Hypothalamus (tissue), 51 donors: ENCODE data around the gene WFDC6.
"Not testable (repeated sequence)": the region's sequence is repeated elsewhere in the genome, so short reads cannot be mapped to it uniquely, and the experiment has no call there.

Source experiments
- DNase-seq, 51 donors: peaks; one replicate each; lab custom pipeline; 2025; lab: John Stamatoyannopoulos, UW

Gene WFDC6

DNA sequence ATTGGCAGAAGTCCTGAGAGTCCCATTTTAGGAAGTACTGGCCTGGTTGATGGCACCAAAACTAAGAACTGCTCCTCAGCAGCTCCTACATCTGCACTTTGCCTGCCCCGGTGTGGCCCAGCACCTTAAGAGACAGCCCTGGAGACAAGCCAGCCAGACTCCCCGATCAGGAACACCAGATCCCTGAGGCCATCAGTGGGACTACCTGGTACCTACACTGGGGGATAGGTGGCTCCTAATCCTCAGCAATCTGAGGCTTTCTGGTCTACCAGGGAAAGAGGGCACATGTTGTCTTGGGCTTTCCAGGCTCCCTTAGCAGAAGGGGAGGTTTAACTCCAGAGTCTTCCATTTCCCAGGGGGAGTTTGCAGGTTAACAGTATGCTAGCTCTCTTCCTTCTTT lies at the start of gene WFDC6:
Gene WFDC6, minus strand, starts transcription at position 101 of the 400 bp plus-strand sequence. Its CDS starts 75 bp downstream, at position 26.
- DNase-seq, result no peak

DNA sequence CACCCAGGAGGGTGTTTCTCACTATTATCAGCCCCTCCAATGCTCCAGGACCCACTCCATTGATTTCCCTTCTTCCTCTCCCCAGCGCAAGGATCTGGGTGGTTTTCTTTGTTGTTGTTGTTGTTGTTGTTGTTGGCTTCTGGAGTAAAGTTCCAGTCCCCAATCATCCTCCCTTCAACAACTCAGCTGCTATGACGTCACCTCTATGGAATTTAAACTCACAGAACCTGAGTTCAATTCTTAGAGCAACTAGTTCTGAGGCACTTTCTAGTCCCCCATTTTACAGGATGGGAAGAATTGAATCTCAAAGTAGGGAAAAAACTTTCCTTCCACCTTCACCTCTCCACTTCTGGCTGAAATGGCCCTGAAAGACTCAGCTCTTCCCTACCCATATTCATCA lies 49.5 kb upstream of the WFDC6 start:
- DNase-seq, result no peak

DNA sequence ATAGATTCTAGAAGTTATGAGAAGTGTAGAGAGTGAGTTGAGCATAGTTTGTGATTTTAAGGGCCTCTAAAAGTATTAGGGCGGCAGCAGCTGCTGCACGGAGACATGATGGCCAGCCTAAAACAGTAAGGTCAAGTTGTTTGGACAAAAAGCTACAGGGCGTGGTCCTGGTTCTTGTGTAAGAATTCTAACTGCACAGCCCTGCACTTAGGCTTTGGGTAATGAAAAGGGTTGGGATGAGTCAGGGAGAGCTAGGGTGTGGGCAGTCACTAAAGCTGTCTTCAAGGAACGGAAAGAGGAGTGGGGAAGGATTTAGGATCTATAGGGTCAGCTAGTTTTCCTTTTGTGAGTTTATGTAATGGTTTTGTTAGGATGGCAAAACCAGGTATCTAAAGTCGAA lies 46.7 kb upstream of the WFDC6 start:
- DNase-seq, result not testable (repeated sequence)

DNA sequence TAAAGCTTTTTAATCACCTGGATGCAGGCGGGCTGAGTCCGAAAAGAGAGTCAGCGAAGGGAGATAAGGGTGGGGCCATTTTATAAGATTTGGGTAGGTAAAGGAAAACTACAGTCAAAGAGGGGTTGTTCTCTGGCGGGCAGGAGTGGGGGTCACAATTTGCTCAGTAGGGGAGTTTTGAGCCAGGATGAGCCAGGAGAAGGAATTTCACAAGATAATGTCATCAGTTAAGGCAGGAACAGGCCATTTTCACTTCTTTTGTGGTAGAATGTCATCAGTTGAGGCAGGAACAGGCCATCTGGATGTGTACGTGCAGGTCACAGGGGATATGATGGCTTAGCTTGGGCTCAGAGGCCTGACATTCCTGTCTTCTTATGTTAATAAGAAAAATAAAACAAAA lies 45.0 kb upstream of the WFDC6 start:
- DNase-seq, result not testable (repeated sequence)

DNA sequence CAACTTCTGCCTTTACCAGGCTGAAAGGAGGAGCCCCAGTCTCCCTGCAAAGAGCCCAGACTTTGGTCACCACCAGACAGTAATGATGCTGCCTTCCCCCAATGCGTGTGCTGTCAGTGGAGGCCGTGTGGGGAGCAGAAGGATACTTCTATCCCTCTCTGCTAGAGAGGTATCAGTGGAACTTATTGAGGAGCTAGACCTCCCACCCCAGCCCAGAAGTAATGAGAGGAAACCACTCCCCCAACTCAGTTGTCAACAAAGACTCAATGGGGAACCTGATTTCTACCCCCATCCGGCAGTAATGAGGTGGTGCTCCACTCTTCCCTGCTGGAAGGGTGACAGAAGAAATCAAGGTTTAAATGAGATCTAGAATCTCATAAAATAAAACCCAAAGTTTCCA lies 44.2 kb upstream of the WFDC6 start:
- no peak for DNase-seq

DNA sequence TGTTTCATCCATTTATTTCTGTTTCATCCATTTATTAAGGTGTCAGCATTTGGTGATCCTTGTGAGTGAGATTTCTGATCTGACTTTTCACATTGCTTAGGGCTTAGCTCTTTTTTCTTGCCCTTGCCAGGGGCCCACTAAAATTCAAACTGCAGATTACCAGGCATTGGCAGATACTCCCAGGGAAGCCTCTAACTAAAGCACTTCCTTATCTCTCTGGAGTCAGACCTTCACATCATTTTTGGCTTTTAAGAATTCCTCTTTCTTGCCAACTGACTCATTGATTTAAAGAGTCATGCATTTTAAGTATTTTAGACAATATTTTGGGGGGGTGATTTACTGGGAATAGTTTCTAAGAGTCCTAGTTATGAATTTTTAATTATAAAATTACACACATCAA lies 42.4 kb upstream of the WFDC6 start:
- DNase-seq, result no peak

DNA sequence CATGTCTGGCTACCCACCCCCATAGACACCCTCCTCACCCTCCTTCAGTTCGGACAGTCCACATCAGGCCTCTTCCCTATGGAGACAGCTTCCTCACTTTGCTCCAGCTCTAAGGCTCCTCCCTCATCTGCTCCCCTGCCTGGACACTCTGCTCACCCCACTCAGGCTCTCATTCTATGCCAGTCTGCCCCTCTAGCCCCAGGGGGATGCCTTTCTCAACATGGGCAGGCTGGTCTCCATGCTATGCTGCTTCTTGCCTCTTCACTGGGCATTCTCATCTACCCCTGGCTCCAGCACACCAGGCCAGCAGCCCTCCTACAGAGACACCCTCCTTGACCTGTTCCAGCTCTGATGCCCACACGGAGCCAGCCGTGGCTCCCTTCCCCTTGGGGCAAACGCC lies 39.9 kb upstream of the WFDC6 start, which contains the start of gene WFDC8:
Gene WFDC8, minus strand, starts transcription at position 101 of the 400 bp plus-strand sequence. Its CDS starts 37 bp downstream, at position 64.
- no peak for DNase-seq

DNA sequence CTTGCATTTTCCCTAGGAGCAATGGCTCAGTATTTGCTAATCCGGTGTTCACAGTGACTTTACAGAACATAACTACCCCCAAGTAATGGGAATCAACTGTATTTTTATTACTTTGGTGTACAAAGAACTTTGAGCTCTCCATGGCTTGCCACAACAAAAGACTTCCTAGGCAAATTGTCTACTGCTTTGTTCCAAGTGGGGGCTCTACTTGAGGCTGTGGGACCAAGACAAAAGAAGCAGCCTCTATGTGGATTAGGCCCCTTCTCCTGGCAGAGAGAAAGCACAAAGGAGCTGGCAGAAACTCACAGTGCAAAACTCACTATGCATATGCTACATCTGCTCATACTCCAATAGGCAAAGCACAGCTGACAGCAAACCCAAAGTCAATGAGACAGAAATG lies 38.9 kb upstream of the WFDC6 start:
- DNase-seq, result no peak

DNA sequence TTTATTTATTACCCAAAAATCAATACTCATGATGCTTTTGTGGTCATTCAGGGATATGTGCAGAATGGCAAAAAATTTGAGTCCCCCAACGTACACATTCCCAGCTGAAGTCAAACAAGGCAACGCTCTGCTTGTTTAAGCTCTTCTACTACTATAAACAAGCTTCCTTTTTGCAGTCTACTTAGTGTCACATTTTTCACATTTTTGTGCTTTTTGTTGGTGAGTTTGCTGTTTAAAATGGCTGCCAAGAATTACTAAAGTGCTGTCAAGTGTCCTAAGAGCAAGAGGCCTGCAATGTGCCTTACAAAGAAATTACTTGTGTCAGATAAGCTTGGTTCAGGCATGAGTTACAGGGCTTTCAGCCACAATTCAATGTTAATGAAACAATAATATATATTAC lies 37.7 kb upstream of the WFDC6 start:
- no peak for DNase-seq

DNA sequence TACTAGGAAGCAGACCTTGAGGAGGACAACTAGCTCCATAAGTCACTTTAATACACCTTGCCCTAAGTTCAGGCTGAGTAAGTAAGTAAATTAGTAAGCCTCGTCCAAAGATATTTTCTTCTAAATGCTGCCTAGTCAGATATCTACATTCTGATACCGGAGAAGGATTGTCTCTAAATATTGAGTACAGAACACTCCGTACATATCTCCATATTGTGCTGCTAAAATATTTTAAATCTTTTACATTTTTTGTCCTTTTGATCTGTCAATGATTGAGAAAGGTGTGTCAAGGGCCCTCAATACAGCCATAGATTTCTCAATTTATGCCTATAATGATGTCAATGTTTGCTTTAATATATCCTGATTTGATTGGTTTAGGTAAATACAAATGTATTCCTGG lies 36.6 kb upstream of the WFDC6 start:
- no peak for DNase-seq

DNA sequence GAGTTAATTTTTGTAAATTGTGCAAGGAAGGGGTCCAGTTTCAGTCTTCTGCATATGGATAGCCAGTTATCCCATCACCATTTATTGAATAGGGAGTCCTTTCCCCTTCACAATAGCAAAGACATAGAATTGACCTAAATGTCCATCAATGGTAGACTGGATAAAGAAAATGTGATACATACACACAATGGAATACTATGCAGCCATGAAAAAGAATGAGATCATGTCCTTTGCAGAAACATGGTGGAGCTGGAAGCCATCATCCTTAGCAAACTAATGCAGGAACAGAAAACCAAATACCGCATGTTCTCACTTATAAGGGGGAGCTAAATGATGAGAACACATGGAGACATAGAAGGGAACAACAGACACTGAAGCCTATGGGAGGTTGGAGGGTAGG lies 30.4 kb upstream of the WFDC6 start:
- not testable (repeated sequence) for DNase-seq

DNA sequence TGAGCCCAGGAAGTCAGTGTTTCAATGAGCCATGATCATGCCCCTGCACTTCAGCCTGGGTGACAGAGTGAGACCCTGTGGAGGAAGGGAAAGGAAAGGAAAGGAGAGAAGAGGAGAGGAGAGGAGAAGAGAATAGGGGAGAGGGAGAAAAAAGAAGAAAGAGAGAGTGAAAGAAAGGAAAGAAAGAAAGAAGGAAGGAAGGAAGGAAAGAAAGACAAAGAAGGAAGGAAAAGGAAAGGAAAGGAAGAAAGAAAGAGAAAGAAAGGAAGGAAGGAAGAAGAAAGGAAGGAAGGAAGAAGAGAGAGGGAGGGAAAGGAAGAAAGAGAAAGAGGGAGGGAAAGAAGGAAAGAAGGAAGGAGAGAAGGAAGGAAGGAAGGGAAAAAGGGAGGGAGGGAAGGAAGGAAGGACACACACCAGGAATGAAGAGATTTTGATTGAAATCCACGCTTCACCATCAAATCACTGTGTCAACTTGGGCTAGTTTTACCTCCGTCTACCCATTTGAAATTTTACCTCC lies 25.5 kb upstream of the WFDC6 start:
- DNase-seq, result no peak

DNA sequence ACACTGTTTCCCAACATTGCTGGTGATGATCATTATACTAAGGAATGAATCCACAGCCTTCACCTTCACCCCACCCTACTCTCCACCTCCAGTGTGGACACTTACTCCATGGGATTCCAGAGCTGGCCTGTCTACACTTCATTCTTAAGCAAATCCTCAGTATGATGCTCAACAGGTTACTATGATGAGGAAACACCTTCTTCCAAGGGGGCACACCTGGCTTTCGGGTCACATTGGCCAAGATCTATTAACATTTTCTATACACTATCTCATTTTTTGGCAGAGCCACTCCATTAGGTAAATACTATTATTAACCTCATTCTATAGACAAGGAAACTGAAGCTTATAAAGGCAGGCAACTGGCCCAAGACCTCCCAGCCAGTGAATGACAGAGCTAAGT lies 15.9 kb upstream of the WFDC6 start:
- no peak for DNase-seq

DNA sequence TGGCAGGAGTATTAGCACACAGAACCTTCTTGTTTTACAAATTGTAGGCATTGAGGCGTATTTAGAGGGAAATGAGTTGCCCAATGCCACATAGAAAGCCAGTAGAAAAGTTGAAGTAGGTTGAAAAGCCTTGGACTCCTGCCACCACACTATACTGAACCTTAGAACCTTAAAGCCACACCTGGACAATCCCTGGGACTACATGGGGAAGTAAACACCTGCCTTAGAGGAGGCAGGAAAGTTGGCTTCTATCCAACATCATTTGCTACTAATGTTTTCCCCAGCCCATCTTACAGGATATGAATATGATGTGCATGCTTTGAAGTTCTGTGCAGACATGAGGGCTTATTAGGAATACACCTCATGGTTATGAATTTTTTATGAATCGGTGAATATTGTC lies 13.2 kb upstream of the WFDC6 start:
- DNase-seq, result no peak

DNA sequence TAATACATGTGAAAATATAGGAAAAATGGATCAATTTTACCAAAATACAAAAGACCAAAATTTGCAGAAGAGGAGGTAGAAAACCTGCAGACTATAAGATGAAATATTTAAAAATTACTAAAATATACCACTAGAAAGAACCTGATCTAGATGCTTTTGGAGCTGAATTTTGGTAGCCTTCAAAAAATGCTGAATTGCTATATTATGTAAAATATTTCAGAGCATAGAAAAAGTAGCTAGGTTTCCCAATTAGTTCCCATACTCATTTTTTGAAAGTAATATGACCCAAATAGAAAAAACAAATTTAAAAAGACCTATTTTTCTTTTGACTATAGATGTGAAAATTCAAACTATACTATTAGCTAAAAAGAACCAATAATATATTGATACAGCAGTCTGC lies 11.5 kb upstream of the WFDC6 start:
- no peak for DNase-seq

DNA sequence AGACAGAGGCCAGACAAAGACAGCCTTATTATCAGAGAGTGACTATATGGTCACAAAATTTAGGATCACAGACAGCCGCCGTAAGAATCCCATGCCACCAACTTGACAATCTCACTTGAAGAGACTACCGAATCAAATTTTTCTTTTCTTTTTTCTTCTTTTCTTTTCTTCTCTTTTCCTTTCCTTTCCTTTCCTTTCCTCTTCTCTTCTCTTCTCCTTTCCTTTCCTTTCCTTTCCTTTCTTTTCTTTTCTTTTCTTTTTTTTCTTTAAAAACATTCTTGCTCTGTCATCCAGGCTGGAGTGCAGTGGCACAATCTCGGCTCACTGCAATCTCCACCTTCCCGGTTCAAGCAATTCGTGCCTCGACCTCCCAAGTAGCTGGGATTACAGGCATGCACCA lies 9.1 kb upstream of the WFDC6 start:
- DNase-seq, result no peak

DNA sequence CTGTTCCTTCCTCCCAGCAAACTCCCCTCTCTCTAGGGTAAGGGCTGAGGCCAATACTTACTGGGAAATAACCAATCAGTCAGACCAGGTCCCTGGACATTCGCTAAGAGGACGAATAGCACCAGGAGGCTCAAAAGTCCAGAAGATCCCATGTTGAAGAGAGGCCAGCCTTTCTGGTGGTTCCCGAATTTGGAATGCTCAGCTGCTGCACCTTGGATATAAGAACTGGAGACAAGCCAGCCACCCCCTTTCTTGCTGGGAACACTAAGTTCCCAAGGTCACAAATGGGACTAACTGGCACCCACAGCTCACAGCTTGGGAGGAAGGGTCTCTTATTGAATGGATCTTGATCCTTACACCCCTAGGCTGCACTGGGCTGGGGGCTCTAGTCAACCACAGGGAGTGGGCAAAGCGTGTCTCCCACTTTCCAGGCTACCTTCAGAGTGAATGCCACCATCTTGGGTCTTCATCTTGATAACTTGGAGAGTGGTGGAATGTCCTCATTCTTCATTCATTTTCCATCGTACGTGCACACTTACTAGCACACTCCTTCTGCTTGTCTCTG lies 8.0 kb upstream of the WFDC6 start, which contains the start of gene EPPIN:
Gene EPPIN, minus strand, starts transcription at position 196 of the 565 bp plus-strand sequence. Its CDS starts 44 bp downstream, at position 152.
- DNase-seq, result no peak

DNA sequence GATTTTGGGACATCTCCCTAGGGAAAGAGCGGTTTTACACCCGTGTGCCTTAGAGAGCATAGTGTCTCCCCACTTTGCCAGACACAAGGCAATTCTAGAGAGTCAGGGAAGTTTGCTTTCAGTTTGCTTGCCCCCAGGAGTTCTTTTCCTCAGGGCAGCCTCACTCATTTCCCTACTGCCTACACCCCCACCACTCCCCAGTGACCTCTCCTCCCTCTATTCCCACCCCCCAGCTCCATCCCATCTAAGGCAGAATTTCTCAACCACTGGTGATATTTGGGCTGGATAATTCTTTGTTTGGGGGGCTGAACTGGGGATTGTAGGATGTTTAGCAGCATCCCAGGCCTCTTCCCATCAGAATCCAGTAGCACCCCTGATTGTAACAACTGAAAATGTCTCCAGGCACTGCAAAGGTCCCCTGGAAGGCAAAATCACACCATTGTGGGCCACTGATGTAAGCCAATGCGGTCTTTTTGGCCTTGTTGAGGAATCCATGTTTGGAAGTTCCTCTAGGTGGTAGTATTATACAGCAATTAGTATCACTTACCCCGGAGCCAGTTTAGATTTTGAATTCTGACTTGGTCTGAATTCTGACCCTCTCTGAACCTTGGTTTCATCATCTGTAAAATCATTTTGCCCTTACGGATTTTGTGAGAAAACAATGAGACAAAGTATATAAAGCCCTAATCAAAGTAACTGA lies 6.6 kb upstream of the WFDC6 start:
- peak in 2 of 51 donors; percentile 0 to 18 for DNase-seq

DNA sequence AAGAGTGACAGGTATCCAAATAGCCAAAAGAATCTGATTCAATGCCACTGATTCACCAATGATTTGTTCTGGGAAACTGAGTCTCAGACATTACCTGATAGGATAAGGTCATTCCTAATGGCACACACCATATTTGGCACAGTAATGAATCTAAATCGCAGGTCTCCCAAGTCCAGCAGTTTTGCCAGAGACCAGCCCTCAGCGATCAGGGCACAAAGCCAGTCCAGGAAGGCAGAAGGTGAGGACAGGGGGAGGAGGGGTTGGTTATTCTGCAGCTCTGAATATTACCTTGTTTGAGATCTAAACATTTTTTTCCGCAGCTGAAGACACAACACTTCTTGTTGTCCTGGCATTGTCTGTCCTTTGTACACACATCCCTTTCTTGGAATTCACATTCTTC lies 6.1 kb upstream of the WFDC6 start:
- DNase-seq, result no peak

DNA sequence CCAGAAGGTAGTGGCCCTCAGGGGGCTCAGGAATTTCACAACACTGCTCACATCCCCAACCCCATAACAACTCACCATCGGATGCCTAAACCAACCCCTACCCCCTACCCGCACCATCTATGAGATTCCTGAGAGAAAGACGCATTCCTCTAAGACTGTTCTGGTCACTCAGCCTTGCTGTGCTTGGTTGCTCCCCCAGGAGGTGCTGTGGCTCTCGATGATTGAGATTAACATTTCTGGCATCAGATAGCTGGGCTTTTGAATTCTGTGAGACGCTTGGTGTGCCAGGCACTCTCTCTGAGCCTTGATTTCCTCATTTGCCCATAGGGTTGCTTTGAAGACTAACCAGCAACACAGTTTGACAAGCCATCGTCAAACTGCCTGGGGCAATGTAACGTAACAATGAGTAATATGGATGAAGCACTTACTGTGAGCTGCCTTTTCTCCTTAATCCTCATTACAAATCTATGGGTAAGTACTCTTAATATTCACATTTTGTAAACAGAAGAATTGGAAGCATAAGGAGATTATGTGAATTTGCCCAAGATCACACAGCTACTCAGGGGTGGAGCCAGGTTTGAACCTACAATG lies 978 bp downstream of the WFDC6 start:
- no peak for DNase-seq

DNA sequence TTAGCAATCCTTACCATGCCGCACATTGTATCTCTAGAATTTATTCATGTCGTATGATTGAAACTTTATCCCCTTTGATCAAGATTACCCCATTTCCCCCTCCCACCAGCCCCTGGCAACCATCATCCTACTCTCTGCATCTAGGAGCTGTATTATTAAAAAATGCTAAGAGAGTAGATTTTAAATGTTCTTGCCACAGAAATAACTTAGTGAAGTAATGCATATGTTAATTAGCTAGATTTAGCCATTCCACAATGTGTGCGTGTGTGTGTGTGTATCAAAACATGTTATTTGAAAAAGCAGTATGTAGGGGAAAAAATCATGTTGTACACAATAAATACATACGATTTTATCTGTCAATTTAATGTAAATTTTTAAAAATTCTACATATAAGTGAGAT lies 12.0 kb downstream of the WFDC6 start:
- DNase-seq, result no peak

DNA sequence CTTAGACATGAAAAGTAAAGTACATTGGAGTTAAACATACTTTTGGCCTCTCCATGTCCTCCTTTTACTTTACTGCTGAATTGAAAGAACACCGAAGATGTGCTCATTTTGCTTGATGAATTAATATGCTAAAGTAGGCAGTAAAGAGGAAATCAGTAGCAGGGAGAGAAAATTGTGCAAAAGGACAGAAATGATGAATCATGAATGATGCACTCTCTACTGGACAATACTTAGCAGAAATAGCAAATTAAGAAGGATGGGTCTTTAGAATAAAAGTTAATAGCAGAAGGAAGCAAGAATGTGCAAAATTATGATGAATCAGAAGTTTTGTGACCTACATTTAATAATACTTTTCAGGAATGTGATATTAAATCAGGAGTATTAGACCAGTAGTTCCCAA lies 15.5 kb downstream of the WFDC6 start:
- no peak for DNase-seq
